ENCODE results near the gene ZMYM5. TPM values are rescaled to one million over a fixed set of nuclear protein-coding genes. Genes with fewer than 3 reads are reported as not detected.

ZMYM5 gene
- total and polyA plus RNA-seq, 9 of the 15 experiments (the other 6 are each of a cell fraction or from before 2014, with no cell fraction given): 5.4 to 11.9 (median 7.8) TPM

- TF ChIP-seq ZNF655 (CRISPR knock-in tag; IDR thresholded peaks at IDR 0.05) (no peak), RAD51 (IDR thresholded peaks at IDR 0.05; ENCODE audit: borderline replicate concordance, low read depth) (no peak), NR1H2 (CRISPR knock-in tag; IDR thresholded peaks at IDR 0.05) (no peak), PHB2 (IDR thresholded peaks at IDR 0.05; ENCODE audit: low read depth) (no peak), ZNF512 (tag; IDR thresholded peaks at IDR 0.05) (no peak), RBBP5 (IDR thresholded peaks at IDR 0.05; ENCODE audit: borderline replicate concordance, insufficient read depth, low read length, poor library complexity, severe bottlenecking) (peak; percentile 76), ZEB2 (IDR thresholded peaks at IDR 0.05) (no peak), ZC3H8 (IDR thresholded peaks at IDR 0.05) (no peak), UBTF (IDR thresholded peaks at IDR 0.05; ENCODE audit: borderline replicate concordance in 1 of 2, low read depth in 2 of 2, low read length in 2 of 2) (peak in 1 of 2 experiments; percentile 59; a peak in 3 of 4 replicates), SMAD1 (IDR thresholded peaks at IDR 0.05; ENCODE audit: low read depth, low read length, partially characterized antibody) (peak; percentile 32), SP1 (CRISPR knock-in tag; IDR thresholded peaks at IDR 0.05) (peak; percentile 89), NKRF (IDR thresholded peaks at IDR 0.05; ENCODE audit: borderline replicate concordance) (no peak), GABPB2 (CRISPR knock-in tag; conservative IDR thresholded peaks at IDR 0.05) (no peak), NFATC3 (IDR thresholded peaks at IDR 0.05) (no peak), RNF2 (IDR thresholded peaks at IDR 0.05) (no peak; the same call in 1 of the 2 replicates), ZNF316 (IDR thresholded peaks at IDR 0.05) (no peak), FUS (optimal IDR thresholded peaks at IDR 0.05; ENCODE audit: low read depth, low read length) (no peak), HDAC2 (IDR thresholded peaks at IDR 0.05) (no peak), ZNF277 (CRISPR knock-in tag; IDR thresholded peaks at IDR 0.05; ENCODE audit: borderline replicate concordance) (no peak), ZFP36 (IDR thresholded peaks at IDR 0.05; ENCODE audit: low read depth, low read length, partially characterized antibody) (no peak)
Observed at GRCh38 chr13:19863323-19864023, at the start of gene ZMYM5 (continued).
